HG02588 (cell line): ENCODE measurements around the gene SPTBN4.
A peak's percentile ranks its signal among the peaks of the same experiment; 100 is the strongest.

Experiments
- ATAC-seq: cut with Tn5 transposase; IDR thresholded peaks from one replicate; pipeline ENCODE4 v1.9.1; 2021; ENCODE audit warnings: mild to moderate bottlenecking, moderate library complexity; ENCODE audit not compliant: unreplicated experiment

The SPTBN4 gene

DNA sequence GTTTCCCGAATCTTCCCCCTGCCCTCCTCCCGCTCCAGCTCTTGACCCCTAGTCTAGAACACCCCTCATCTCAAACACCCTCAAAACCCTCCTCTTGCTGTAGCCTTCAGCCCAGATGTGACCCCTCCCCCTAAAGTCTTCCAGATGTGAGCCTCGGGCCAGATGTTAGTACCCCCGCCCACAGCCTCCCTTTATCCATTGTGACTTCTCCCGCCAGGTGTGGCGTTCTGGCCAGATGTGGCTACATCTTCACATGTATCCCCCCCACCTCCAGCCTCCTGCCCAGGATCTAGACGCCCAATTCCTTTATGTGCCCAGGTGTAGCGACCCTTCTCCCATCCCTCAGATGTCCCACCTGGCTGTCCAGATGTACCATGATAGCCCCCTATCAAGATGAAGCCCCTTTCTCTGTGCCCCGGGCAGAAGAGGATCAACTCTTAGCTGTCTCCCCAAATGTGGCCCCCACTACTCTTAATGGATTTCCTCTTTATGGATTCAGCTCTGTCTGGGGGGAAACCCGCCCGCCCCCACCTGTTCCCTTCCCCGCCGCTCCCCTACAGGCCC lies 133.9 kb downstream of the SPTBN4 start:
- ATAC-seq = no peak

DNA sequence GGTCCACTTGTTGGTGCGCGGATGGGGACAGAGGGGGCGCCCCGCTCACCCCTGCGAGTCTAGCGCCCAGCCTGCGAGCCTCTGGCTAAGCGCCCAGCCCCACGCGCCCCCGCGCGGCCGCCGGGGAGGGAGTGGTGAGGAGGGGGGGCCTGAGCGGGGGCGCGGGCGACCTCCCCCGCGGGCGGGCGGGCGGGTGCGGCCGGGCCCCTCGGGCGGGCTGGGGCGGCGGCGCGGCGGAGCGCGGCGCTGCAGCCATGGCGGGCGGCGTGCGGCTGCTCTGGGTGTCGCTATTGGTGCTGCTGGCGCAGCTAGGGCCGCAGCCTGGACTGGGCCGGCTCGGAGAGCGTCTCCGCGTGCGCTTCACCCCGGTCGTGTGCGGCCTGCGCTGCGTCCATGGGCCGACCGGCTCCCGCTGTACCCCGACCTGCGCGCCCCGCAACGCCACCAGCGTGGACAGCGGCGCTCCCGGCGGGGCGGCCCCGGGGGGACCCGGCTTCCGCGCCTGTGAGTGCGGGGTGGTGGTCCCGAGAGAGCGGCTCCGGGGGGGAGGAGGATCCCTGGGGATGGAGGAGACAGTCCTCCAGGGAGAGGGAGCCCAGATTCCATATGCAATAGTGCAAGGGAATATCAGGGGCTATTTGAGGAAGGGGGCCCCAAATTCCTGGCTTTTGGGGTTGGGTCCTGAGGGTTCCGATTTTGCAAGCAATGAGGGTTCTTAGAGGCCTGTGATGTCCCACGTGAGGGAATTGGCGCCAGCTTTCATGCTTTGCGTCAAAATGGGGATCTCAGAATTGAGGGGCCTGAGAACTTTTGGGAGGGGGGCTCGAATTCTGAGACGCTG lies 134.6 kb downstream of the SPTBN4 start, which contains the start of gene LTBP4:
Gene LTBP4 (plus strand): TSS at position 236 of the 841 bp plus-strand sequence. CDS start 19 bp downstream, at position 255.
- ATAC-seq = no peak

DNA sequence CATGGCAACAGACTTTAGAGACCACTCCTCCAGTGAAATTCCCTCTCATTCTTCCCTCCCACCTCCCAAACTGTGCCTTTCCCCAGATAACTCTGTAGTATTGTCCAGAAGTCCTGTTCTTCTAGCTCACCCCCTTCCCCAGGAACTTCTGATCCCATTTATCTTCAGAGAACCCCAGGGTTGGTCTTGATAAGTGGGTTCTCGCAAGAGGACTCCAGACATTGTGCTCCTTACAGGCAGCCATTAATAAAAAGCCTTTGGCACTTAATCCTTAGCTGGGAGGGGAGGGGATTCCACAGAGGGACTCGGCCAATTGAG lies 136.2 kb downstream of the SPTBN4 start:
- ATAC-seq = no peak

DNA sequence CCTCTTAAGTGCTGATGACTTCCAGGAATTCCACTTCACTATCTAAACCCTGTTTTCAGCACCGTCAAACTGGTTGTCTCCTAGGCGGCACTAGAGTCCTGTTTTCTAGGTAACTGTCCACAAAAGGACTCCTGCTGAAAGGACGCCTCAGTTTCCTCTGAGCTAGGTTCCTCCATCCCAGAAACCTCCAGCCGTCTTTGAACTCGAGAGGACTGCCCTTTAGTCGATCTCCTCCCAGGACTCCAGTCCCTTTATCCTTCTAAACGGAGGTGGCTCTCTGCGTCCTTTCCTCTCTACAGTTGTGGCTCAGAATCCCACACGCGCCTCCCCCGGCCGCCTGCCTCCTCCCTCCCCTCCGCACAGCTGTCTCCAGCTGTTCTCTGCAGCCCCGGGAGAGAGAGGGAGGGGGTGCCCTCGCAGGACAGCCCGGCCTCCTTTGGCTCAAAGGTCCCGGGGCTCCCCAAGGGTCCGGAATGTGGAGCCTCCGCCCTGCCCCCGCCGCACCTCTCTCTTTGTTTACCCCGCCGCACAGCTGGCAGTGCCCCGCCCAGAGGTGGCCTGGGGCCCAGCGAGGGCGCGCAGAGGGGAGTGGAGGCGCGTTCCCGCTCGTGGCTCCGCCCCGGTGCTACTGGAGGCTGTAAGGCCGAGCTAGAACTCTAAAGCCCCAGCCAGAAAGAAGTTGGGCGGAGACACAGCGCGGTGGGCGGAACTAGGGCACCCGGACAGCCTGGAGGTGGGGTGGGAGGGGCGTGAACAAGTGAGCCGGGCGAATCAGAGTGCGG lies 136.8 kb downstream of the SPTBN4 start:
- peak; percentile 67 for ATAC-seq

DNA sequence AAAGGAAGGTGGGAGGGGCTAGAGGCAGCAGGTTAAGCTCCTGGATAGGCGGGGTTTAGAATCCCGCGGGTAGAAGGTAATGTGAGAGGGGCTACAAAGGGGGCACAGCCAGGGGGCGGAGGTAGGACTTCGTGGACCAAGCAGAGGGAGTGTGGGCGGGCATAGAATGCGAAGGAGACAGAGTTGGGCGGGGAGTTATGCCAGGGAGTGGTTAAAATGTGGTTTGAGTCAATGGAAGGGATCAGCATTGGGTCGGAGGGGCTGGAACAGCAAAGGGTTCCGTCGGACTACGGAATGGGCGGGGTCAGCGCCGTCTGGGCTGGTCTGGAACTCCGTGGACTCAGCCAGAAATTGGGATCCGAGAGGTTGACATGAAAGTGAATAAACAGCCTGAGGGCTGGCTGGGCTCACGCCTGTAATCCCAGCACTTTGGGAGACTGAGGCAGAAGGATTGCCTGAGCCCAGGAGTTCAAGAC lies 137.4 kb downstream of the SPTBN4 start:
- ATAC-seq = no peak

DNA sequence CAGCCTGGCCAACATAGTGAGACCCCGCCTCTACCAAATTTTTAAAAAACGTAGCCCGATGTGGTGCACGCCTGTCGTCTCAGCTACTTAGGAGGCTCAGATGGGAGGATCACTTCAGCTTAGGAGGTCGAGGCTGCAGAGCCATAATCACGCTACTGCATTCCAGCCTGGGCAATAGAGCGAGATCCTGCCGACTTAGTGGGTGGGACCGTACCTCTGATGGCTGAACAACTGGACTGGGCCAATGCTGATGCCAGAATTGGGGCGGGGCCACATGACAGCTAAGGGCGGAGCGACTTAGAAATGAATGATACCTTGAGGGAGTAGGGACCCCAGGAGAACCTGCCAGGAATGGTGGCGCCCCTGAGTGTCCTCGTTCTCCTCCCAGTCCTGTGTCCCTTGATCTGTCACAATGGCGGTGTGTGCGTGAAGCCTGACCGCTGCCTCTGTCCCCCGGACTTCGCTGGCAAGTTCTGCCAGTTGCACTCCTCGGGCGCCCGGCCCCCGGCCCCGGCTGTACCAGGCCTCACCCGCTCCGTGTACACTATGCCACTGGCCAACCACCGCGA lies 137.9 kb downstream of the SPTBN4 start:
- no peak for ATAC-seq

DNA sequence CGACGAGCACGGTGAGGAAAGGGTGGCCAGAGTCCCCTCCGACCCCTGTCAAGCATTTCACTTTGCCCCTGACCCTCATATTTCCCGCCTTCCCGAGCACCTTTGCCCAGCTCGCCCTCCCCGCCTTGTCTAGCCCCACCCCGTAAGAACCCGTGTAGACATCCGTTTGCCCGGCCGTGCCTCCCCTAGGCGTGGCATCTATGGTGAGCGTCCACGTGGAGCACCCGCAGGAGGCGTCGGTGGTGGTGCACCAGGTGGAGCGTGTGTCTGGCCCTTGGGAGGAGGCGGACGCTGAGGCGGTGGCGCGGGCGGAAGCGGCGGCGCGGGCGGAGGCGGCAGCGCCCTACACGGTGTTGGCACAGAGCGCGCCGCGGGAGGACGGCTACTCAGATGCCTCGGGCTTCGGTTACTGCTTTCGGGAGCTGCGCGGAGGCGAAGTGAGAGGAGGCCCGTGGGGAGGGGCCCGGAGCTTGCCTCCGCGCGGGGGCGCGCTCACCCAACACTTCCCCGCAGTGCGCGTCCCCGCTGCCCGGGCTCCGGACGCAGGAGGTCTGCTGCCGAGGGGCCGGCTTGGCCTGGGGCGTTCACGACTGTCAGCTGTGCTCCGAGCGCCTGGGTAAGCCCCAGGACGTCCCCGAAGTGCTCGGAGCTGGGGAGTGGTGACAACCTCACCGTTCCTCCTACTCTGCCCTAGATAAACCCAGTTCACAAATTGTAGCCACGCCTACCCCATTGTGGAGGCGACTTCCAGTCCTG lies 138.6 kb downstream of the SPTBN4 start:
- ATAC-seq = no peak

DNA sequence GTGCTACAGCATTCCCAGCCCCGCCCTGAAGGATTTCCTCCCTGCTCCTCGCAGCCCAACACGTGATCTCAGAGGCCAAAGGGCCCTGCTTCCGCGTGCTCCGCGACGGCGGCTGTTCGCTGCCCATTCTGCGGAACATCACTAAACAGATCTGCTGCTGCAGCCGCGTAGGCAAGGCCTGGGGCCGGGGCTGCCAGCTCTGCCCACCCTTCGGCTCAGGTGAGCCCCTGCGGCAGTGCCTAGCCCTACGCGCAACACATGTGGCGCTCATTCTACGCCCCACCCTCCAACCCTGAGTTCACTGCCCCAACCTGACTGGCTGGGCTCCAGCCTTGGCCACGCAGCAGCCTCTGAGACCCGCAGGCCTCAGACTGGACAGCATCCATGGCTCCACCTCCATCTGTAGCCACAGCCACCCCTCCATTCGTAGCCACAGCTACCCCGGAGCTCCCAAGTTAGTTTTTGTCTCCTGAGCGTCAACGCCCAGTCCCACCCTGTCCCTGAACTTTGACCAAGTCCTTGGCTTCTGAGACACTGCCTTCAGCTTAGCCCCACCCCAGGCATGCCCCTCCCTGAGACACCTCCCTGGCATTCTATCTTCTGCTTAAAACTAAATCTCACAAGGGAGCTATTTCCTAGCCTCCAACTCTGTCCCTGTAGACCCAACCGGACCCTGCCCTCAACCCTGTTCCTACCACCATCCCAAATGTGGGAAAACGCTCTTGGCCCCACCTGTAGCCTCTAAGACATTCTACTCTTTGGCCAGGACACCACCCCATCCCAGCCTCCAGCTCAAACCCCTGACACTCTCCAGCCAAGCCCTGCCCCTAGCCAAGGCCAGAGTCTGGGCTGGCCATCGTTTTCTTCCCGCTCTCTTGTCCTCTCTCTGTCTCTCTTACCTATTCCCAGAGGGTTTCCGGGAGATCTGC lies 140.8 kb downstream of the SPTBN4 start:
- ATAC-seq = no peak

DNA sequence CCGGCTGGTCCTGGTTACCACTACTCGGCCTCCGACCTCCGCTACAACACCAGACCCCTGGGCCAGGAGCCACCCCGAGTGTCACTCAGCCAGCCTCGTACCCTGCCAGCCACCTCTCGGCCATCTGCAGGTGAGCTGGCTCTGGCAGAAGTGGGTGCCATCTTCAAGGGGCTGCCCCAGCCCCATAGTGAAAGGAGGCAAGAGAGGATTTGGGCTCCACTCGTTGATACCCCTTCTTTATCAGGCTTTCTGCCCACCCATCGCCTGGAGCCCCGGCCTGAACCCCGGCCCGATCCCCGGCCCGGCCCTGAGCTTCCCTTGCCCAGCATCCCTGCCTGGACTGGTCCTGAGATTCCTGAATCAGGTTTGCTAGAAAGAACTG lies 141.4 kb downstream of the SPTBN4 start:
- no peak for ATAC-seq

DNA sequence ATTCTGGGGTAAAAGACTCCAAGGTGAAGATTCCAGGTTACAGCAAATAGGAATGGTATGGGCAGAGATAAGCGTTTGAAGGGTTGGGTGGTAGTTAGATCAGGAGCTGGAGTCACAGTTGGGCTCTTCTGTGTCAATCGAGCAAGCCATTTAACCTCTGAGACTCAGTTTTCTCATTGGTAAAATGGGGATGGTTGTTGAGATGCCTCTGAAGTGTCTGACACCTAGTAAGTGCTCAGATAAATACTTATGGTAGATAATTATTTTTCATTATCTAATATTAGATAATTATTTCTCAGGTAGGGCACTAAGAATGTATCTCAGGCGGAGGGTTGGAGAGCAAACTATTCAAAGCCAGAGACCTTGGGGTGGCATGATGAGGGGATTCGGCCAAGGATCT lies 142.2 kb downstream of the SPTBN4 start:
- no peak for ATAC-seq

DNA sequence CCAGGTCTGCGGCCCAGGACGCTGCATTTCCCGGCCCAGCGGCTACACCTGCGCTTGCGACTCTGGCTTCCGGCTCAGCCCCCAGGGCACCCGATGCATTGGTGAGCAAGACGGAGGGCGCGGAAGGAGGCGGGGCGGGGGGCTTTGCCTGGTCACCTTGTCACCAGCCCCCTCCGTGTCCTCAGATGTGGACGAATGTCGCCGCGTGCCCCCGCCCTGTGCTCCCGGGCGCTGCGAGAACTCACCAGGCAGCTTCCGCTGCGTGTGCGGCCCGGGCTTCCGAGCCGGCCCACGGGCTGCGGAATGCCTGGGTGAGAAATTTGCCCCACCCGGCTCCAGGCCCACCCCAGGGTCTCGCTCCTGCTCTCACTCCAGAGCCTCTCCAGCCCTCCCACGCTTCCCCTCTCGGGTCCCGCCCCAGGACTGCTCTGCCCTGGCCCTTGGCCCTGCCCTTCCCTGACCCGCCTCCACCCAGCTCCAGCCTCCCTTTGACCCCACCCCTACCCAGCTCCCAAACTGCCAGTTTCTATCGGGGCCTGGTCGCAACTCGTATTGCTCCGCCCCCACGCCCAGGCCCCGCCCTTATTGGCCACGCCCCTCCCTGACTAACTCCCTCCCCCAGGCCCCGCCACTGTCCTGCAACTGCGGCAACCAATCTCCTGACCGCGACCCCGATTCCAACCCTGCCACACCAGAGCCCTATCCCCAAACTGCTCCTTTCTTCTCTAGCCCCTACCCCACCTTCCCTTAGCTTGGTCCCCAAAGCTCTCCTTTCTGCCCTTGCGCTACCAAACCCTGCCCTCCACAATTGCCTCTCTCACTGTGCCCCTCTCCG lies 143.0 kb downstream of the SPTBN4 start:
- peak; percentile 52 for ATAC-seq

DNA sequence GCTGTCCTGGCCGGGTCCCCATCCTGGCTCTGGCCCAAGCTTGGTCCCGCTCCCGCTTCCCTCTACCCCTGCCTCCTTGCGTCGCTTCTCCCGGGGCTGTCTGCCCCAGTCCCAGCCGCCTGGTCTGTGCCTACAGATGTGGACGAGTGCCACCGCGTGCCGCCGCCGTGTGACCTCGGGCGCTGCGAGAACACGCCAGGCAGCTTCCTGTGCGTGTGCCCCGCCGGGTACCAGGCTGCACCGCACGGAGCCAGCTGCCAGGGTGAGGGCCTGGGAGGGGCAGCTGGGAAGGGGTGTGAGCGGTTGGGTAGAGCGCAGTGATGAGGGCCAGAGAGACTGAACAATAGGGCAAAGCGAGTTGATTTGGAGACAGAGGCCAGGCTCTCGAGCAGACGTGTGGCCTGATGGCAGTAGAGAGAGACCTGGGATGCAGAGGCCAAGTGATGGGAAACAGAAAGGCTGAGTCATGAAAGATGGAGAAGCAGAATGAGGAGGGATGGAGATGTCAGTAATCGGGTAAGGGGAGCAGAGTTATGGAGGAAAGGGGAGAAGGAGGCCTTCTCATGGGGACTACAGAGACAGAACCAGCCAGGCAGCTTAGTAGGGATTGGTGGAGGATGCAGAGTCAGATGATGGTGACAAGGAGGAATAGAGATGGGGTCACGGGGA lies 143.7 kb downstream of the SPTBN4 start:
- no peak for ATAC-seq

DNA sequence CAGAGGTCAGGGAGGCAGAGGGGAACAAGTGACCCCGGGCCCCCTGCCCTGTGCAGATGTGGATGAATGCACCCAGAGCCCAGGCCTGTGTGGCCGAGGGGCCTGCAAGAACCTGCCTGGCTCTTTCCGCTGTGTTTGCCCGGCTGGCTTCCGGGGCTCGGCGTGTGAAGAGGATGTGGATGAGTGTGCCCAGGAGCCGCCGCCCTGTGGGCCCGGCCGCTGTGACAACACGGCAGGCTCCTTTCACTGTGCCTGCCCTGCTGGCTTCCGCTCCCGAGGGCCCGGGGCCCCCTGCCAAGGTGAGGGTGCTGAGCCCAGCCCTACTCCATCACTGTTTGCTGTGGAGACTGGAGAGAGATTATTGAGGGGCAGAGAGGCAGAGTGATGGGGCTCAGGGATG lies 144.3 kb downstream of the SPTBN4 start:
- no peak for ATAC-seq

DNA sequence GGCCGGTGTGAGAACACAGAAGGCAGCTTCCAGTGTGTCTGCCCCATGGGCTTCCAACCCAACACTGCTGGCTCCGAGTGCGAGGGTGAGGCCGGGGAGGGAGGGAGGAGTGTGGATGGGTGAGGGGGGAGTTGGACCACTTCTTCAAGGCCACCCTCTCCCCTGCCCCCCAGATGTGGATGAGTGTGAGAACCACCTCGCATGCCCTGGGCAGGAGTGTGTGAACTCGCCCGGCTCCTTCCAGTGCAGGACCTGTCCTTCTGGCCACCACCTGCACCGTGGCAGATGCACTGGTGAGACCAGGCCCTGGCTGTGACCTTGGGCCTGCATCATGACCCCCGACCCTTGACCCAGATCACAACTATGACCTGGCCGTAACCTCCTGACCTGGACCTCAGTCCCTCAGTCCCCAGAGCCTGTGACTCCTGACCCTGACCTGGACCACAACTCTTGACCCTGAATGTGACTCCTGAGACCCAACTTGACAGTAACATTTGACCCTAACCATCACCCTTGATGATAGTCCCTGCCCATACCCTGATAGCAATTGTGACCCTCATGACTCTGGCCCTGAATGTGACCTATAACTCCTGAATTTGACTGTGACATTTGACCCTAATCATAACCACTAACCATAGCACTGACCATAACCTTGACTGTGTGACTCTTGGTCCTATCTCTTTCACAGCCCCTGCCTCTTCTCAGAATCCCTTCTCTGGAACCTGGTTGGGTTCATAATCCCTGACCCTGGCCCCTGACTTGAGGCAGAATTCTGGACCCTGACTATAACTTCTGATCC lies 145.3 kb downstream of the SPTBN4 start:
- no peak for ATAC-seq

DNA sequence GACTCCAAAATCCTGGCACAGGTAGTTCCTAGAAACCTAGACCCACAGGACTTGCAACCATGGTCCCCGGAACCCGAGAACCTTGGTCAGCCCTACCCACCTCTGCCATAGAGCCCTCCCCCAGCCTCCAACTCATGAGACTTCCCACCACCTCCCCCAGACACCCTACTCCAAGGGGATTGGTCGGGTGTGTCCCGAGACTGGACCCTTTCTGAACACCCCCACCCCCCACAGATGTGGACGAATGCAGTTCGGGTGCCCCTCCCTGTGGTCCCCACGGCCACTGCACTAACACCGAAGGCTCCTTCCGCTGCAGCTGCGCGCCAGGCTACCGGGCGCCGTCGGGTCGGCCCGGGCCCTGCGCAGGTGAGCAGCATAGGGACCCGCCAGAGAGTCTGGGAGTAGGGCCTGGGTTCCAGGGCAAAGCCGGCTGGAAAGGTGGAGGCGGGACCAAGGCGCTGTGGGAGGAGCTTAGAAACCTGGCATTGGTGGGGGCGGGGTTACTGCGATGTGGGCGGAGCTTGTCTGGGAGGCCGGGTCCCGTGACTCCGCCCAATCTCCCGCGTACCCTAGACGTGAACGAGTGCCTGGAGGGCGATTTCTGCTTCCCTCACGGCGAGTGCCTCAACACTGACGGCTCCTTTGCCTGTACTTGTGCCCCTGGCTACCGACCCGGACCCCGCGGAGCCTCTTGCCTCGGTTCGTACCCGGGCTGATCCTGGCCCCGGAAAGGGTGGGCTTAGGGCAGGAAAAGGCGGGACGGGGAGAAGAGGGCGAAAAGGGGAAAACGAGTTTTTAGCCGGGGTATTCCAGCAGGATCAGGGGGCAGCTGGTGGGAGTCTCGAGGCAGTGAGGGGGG lies 146.3 kb downstream of the SPTBN4 start:
- no peak for ATAC-seq
